RCC 7860 (cell line): ENCODE data around the gene VIPR2.

ENCODE experiments used
- DNase-seq: peaks from one replicate; pipeline ENCODE4 v3.0.0-alpha.2; 2015; ENCODE audit warnings: low spot score
- FAIRE-seq: peaks from 2 replicates; lab custom pipeline; 2012; peaks lifted over from hg19 to GRCh38; lab: Jason Lieb, UNC

VIPR2 gene

GRCh38 chr7:159031135-159031701 is 113.4 kb downstream of the VIPR2 start:
- no peak for DNase-seq

DNA sequence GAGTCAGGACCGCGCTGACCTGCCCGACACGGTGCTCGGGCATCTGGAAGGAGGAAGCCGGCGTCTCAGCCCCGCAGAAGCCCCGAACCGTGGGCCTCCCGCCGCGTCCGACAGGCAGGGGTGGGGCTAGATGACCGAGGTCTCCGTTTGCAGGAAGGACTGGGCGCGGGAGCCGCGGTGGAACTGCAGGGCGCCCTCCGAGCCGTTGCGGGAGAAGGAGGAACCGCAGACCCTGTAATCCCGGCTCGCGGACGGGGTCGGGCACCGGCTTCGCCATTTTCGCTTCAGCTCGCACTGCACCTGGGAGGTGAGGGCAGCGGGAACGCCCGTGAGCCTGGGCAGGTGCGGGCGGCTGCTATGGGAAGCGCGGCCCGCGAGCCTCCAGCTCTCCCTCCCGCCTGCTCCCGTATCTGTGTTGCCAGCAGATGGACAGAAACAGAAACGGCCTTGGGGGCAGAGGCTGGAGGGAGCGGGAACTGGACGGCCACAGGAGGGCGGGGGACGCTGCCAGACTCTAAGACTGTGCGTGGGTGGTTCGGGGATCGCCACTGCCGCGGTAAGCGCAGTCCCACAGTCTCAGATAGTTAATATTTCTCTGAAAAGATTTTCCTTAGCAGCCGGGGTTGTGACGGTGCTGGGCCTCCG is 114.1 kb downstream of the VIPR2 start:
- FAIRE-seq (no peak), DNase-seq (no peak)

More at GRCh38 chr7:159031135-159031701, 113.4 kb downstream of the VIPR2 start:
- FAIRE-seq, result no peak

GRCh38 chr7:159028508-159029401 is 115.9 kb downstream of the VIPR2 start:
- no peak for FAIRE-seq
- no peak for DNase-seq

GRCh38 chr7:159027789-159028507 is 116.7 kb downstream of the VIPR2 start:
- no peak for FAIRE-seq

DNA sequence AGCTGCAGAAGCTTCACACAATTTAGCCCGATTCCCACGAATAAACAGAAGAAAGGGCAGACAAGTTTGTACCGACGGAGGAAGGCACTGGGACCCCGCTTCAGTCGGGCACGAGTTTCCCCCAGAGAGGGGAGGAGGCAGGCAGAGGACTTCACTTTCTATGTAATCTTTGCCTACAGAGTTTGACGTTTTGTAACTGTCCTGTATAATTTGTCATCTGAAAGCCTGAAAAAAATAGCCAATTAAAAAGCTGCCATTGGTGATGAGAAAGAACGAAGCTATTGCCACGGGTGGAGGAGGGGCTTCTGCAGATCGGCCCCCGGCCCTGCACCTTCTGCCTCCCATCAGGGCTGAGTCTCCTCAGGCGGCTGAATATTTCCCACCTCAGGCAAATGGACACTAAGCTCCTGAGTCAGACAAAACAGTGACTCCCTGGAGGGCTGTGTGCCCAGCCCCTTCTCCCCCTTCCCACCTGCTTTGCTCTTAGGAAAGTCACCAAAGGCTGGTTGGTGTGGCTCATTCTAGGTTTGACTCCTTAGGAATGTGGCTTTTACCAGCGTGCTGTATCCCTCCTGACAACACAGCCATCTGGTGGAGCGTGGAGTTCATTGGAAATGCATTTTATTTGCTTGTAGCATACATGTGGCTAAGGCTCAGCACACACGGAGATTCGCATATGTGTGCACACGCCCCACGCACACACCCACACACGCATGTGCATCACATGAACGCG is 117.4 kb downstream of the VIPR2 start:
- no peak for DNase-seq
- FAIRE-seq, result no peak

More at GRCh38 chr7:159027789-159028507, 116.7 kb downstream of the VIPR2 start:
- DNase-seq, result no peak

GRCh38 chr7:159026271-159027055 is 118.2 kb downstream of the VIPR2 start:
- FAIRE-seq, result no peak

DNA sequence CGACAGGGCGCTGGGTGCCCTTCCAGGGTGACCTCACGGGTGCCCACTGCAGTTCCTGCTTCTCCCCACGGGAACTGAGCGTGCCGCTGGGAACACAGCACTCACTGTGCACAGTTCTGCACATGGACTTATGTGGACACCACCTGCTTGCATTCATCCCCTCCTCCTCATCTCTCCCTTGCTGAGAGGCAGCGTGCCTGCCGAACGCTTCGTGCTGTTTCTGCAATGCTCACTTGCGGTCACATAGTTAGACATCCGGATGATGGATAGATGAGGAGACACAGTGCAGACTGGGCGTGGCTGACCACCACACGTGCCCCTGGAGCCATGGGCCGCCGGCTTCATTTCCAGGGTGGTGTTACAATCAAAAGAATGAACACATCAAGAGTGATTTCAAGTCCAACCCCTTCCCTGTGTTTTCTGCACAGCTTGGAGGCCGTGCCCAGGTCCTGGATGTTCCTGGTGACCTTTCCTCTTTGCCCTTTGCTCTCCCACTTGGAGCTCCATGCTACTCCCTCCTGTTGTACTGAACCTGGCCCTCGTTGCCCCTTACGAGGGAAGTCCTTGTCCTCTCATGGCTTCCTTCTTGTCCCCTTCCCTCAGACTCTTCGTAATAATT is 119.4 kb downstream of the VIPR2 start:
- FAIRE-seq (no peak), DNase-seq (peak; percentile 35)

More at GRCh38 chr7:159026271-159027055, 118.2 kb downstream of the VIPR2 start:
- DNase-seq, result no peak

DNA sequence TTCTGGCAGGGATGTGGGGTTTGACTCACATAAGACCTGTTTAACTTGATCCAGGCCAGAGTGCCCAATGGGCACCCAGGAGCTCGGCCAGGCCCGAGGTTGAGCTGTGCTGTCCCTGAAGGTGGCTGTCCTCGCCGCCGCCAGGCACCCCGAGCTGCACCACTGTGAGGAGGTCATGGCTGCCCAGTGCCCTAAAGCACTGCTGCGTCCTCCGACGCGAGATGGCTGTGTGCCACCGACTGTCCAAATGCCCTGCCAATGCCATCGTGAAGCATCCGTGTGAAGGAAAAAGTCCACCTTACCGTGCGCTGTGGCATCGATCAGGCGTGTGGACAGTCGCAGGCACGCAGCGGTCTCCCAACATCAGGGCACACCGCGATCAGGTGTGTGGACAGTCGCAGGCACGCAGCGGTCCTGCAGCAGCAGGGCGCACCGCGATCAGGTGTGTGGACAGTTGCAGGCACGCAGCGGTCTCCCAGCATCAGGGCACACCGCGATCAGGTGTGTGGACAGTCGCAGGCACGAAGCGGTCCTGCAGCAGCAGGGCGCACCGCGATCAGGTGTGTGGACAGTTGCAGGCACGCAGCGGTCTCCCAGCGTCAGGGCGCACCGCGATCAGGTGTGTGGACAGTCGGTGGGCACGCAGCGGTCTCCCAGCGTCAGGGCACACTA is 120.3 kb downstream of the VIPR2 start:
- no peak for DNase-seq
- no peak for FAIRE-seq

DNA sequence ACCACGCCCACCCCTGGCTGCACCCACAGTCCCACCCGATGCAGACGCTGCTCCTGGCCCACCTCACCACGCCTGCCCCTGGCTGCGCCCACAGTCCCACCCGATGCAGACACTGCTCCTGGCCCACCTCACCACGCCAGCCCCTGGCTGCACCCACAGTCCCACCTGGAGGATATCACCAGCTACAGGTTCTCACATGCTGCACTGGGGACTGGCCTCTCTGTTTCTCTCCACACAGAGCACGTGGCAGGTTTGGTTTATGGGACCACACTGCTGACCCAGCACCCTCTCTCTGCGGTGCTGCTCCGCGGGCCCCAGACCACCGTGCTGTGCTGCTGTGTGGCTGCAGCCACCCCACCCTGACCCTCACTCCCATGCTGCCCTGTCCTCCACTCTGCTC is 120.9 kb downstream of the VIPR2 start:
- FAIRE-seq, result no peak

DNA sequence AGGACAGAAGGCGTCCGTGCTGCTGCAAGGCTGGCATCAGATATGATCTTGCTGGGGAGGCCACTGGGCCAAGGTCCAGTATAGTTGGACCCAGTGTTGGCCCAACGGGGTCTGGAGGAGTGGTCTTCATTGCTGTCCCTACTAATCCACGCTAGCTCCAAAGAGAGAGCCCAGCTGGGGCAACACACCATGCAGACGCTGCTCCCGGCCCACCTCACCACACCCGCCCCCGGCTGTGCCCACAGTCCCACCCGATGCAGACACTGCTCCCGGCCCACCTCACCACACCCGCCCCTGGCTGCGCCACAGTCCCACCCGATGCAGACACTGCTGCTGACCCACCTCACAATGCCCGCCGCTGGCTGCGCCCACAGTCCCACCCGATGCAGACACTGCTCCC is 121.5 kb downstream of the VIPR2 start:
- FAIRE-seq, result no peak

More for the DNA sequence above, 120.9 kb downstream of the VIPR2 start:
- DNase-seq, result no peak

GRCh38 chr7:159022238-159022993 is 122.3 kb downstream of the VIPR2 start:
- peak; percentile 49 for FAIRE-seq
- DNase-seq, result peak; percentile 72

More for the DNA sequence above, 121.5 kb downstream of the VIPR2 start:
- no peak for DNase-seq

GRCh38 chr7:159020987-159021386 is 123.7 kb downstream of the VIPR2 start:
- no peak for DNase-seq
- no peak for FAIRE-seq

DNA sequence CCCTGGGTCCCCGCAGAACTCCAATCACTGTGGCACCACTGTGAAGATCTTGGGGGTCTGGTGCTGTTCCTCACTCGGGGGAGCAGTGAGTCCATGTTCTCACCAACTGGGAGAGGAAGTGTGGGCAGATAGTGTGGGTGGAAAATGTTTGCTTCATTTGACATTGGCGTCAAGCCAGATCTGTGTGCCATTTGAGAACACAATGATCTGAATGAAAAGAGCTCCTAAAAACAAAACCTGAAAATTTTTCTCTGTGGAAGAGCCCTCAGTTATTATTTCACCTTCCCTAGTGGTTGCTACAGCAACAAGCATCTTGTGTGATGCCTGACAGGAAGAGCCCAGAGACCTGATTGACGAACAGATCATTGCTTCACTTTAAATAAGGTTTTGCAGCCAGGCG is 125.6 kb downstream of the VIPR2 start:
- no peak for DNase-seq
- no peak for FAIRE-seq

- no peak for DNase-seq
- no peak for FAIRE-seq
Observed at GRCh38 chr7:159017741-159018140, 126.9 kb downstream of the VIPR2 start.

GRCh38 chr7:159017210-159017609 is 127.5 kb downstream of the VIPR2 start:
- no peak for FAIRE-seq
- no peak for DNase-seq

DNA sequence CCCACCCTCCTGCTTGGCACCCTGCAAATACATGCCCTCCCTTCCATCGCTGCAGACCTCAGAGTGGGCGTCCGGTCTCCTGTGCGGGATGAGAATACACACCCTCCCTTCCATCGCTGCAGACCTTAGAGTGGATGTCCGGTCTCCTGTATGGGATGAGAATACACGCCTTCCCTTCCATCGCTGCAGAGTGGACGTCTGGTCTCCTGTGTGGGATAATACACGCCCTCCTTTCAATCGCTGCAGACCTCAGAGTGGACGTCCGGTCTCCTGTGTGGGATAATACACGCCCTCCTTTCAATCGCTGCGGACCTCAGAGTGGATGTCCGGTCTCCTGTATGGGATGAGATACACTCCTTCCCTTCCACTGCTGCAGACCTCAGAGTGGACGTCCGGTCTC is 128.1 kb downstream of the VIPR2 start:
- no peak for DNase-seq
- no peak for FAIRE-seq

DNA sequence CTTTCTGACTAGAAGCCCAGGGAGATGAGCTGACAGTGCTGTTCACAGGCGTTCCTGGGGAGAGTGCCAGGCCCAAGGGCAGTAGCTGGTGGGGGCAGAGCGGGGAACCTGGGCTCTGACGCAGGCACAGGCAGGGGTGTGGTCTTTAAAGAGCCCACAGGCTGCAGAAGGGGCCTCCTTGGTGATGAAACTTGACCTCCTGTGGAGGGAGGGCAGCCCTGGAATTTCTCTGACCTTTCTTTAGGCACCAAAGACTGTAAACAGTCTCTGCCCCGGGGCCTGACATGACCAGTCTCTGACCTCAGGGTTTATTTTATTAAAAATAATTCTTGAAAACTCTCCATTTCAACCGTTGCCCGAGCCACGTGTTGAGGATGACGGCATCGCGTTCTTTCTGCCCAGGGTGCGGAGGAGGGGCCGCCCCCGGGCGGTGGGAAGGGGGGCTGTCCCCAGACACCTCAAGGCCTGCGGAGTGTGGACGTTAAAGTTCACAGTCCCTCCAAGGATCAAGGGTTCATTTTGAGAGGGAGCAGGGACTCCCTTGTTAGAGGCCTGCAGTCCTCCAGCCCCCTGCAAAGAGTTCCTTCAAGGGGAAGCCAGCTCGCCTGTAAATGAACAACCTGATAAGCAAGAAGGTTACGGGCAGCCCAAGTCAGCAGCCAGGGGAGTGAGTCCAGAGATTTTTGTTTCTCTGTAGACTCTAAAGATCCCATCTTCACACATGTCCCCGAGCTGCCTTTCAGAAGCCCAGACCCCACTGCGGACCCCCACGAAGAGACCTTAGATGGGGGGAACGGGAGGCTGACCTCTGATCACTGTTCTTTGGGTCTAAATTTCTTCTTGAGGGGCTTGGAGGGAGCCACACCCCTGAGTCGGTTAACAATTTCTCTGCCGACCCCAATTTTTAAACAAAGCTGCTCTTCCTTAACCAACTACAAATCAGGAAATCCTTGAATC is 128.9 kb downstream of the VIPR2 start:
- no peak for DNase-seq
- no peak for FAIRE-seq
